Measurements from ENCODE around the gene CLEC4G. TPM values are rescaled to one million over a fixed set of nuclear protein-coding genes. Genes with fewer than 3 reads are reported as not detected.
"Not testable (repeated sequence)": the region's sequence is repeated elsewhere in the genome, so short reads cannot be mapped to it uniquely, and the experiment has no call there.

CLEC4G gene
- total and polyA plus RNA-seq, 2 of the 8 experiments (the other 6 are each of a cell fraction or from before 2014, with no cell fraction given), result 0.35 to 2.9 TPM

- no peak for TF ChIP-seq CHD1 (IDR thresholded peaks at IDR 0.05; ENCODE audit: low read depth, low read length)
- no peak for TF ChIP-seq KDM1A (IDR thresholded peaks at IDR 0.05; ENCODE audit: borderline replicate concordance, low read length)
- no peak for TF ChIP-seq RFX5 (IDR thresholded peaks at IDR 0.05; ENCODE audit: borderline replicate concordance, low read depth, low read length)
- TF ChIP-seq NRF1 (IDR thresholded peaks at IDR 0.05; ENCODE audit: low read depth, low read length), result no peak
These were observed 15.3 kb upstream of the CLEC4G start, which contains the start of gene CD209 (continued) for GRCh38 chr19:7746903-7747884.

DNA sequence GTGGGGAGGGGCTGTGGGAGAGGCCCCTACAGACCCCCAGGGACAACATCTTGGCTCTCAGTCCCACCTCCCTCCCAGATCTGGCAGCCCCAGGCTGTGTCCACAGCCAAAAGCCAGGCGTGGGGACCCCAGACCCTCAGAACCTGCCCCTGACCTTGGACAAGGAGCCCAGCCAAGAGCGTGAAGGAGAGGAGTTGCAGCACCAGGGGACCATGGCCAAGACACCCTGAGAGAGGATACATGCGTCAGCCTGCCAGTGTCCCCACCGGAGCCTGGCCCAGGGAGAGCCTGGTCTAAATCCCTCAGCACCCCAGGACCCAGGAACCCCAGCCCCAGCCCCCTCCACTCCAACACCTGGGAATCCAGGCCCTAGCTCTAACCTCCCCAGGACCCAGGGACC is 14.4 kb upstream of the CLEC4G start:
- H3K9ac ChIP-seq (replicated peaks in 1 of 4; ENCODE audit: extremely low read depth in 1 of 4, low read depth in 3 of 4, low read length in 3 of 4); H2BK15ac ChIP-seq (ENCODE audit: low read length): not testable (repeated sequence)

More for the DNA sequence above, 14.4 kb upstream of the CLEC4G start:
- H4K20me1 ChIP-seq (replicated peaks in 1 of 2; ENCODE audit: control insufficient read depth in 1 of 2, insufficient read depth in 2 of 2, low read length in 2 of 2); DNase-seq (ENCODE audit: low read depth in 1 of 2, low spot score in 2 of 2); FAIRE-seq; H3K4me3 ChIP-seq (ENCODE audit: extremely low read depth in 1 of 4, insufficient read depth in 2 of 4, low read depth in 3 of 4, low read length in 4 of 4); H3K18ac ChIP-seq (ENCODE audit: extremely low read depth, low read length); H3K4ac ChIP-seq (replicated peaks; ENCODE audit: insufficient read length, low read depth, low read length); H3K27me3 ChIP-seq (replicated peaks in 1 of 4; ENCODE audit: control insufficient read depth in 3 of 4, extremely low read depth in 1 of 4, insufficient read depth in 3 of 4, low read length in 3 of 4); H3K23ac ChIP-seq (ENCODE audit: insufficient read length); H3K56ac ChIP-seq (replicated peaks; ENCODE audit: insufficient read length, low read depth, low read length); H4K5ac ChIP-seq (ENCODE audit: insufficient read length, low read depth, low read length); H3K27ac ChIP-seq (ENCODE audit: low read depth, low read length); H3K4me2 ChIP-seq (ENCODE audit: insufficient read depth in 1 of 2, low read depth in 2 of 2, low read length in 2 of 2); H2AFZ ChIP-seq (ENCODE audit: low read length); H3K79me1 ChIP-seq (ENCODE audit: low read depth, low read length); H2BK20ac ChIP-seq (ENCODE audit: low read length); H3K14ac ChIP-seq (ENCODE audit: insufficient read length); POLR2A ChIA-PET (ENCODE audit: partially characterized antibody); H3K9me3 ChIP-seq (ENCODE audit: insufficient read depth in 2 of 2, low read depth in 1 of 2, low read length in 1 of 2); H2BK12ac ChIP-seq (ENCODE audit: low read depth, low read length); H2BK5ac ChIP-seq (ENCODE audit: low read depth, low read length); H3K79me2 ChIP-seq (ENCODE audit: control insufficient read depth in 1 of 2, insufficient read depth in 2 of 2, low read length in 2 of 2); H2BK120ac ChIP-seq (replicated peaks; ENCODE audit: low read depth, low read length); H4K91ac ChIP-seq (replicated peaks; ENCODE audit: insufficient read length, low read length); H2AK5ac ChIP-seq (ENCODE audit: low read depth, low read length); H4K8ac ChIP-seq (ENCODE audit: extremely low read depth, insufficient read depth, low read length); CTCF ChIA-PET (ENCODE audit: partially characterized antibody); H3K23me2 ChIP-seq (ENCODE audit: low read depth, low read length); H3K36me3 ChIP-seq (ENCODE audit: control insufficient read depth in 2 of 4, insufficient read depth in 4 of 4, low read length in 3 of 4): not testable (repeated sequence)
- peaks cover 3 to 15% (median 8%) of the 10 kb centered on the region in 4 experiments; a peak in 6 of 7 replicates for H3K4me1 ChIP-seq (replicated peaks in 1 of 4; ENCODE audit: control insufficient read depth in 3 of 4, insufficient read depth in 4 of 4, low read length in 3 of 4)
- 61% methylated on average over 2 of the region's 4 CpGs; no CpG with 5 or more reads in 1 of the 2 experiments for WGBS, 2 experiments (ENCODE audit: extremely low coverage in 1 of 2, insufficient coverage in 1 of 2, insufficient read length in 1 of 2, insufficient replicate concordance in 2 of 2, low coverage in 1 of 2, low lambda C conversion rate in 2 of 2, missing lambda C conversion rate in 1 of 2)

Measured in H1 (cell line).